Heart right ventricle (tissue), 16 donors: ENCODE results near the gene MUC2. TPM values are rescaled to one million over a fixed set of nuclear protein-coding genes. Genes with fewer than 3 reads are reported as not detected.
"Not testable (repeated sequence)": the region's sequence is repeated elsewhere in the genome, so short reads cannot be mapped to it uniquely, and the experiment has no call there.

ENCODE experiments used
- ATAC-seq, 8 donors: fragments of 200-7000 bp; cut with Tn5 transposase; one replicate each; pipeline ENCODE4 v1.9.1; 2020; ENCODE audit warnings: mild to moderate bottlenecking in 8 of 8, moderate library complexity in 8 of 8, moderate number of reproducible peaks in 1 of 8
- DNase-seq, 2 donors: peaks; one replicate each; pipeline ENCODE4 v3.0.0-alpha.2; 2020
- H3K27ac ChIP-seq, 10 donors: fragments of 200-600 bp; sonication (generic) in 2 of 10; one replicate each; pipeline versions ENCODE4 v1.5.0 to v1.8.0; 2020 to 2022; ENCODE audit warnings: mild to moderate bottlenecking in 3 of 10
- H3K27me3 ChIP-seq, 7 donors: fragments of 200-600 bp; one replicate each; pipeline ENCODE4 v1.8.0; 2021 to 2022; ENCODE audit warnings: mild to moderate bottlenecking in 2 of 7
- H3K36me3 ChIP-seq, 9 donors: fragments of 200-600 bp; sonication (generic) in 1 of 9; one replicate each; pipeline versions ENCODE4 v1.5.0 to v1.8.0; 2020 to 2022; ENCODE audit warnings: mild to moderate bottlenecking in 2 of 9
- H3K4me1 ChIP-seq, 9 donors: fragments of 200-600 bp; sonication (generic) in 1 of 9; one replicate each; pipeline versions ENCODE4 v1.5.0 to v1.8.0; 2020 to 2022; ENCODE audit warnings: mild to moderate bottlenecking in 4 of 9
- H3K4me3 ChIP-seq, 10 donors: fragments of 200-600 bp; sonication (generic) in 2 of 10; one replicate each; pipeline versions ENCODE4 v1.5.0 to v1.8.0; 2020 to 2022; ENCODE audit warnings: mild to moderate bottlenecking in 7 of 10, moderate library complexity in 2 of 10
- H3K9me3 ChIP-seq, 11 donors: fragments of 200-600 bp in 10 of 11; sonication (generic) in 2 of 11; one replicate each; pipeline versions ENCODE4 v1.5.0 to v1.8.0; 2013 to 2022; ENCODE audit warnings: mild to moderate bottlenecking in 2 of 11, control low read depth in 1 of 11, moderate library complexity in 1 of 11
- WGBS, 2 donors: extraction: QIAGEN DNeasy Blood & Tissue Kit; methylation state at CpG; one replicate each; pipeline ENCODE4 v1.1.7; 2013; ENCODE audit warnings: inconsistent platforms in 1 of 2; 5-methylcytosine and 5-hydroxymethylcytosine counted together
- intact Hi-C, 10 donors: fragments of 100-400 bp; cut with DNase I; formaldehyde crosslinking; loops; one replicate each; pipeline versions ENCODE4 v1.11.1 to v1.14.2; 2022
- polyA plus RNA-seq, 2 donors: library from polyadenylated mRNA; stranded (reverse); fragments of 200-250 nt; gene quantifications; one replicate each; pipeline ENCODE4 v1.2.3, GENCODE V29; 2013
- total RNA-seq, 10 donors: library from RNA; stranded (reverse); fragmentation: NEBNext Ultra II Directional in 3 of 10; extraction: Animal tissue kit (Norgen Biotek cat#: 25700) in 3 of 10; gene quantifications; one replicate each; pipeline versions ENCODE4 v1.2.1 to v1.2.4, GENCODE V29; 2021 to 2023
- TF ChIP-seq, protein P1 (sequence below), 9 donors: fragments of 200-600 bp; sonication (generic) in 2 of 9; IDR thresholded peaks; one replicate each; pipeline versions ENCODE4 v1.5.0 to v1.8.0; 2021 to 2022; ENCODE audit warnings: antibody characterized with exemption in 9 of 9, mild to moderate bottlenecking in 5 of 9, moderate library complexity in 1 of 9
- donor health status: Arrhythmogenic right ventricular cardiomyopathy.
- donor health status: ischemic (EF 13 %, LVEDD 7.1; RV severe dilation, severe dysfunction).
- donor health status: healthy with polysubstance abuse.
- donor health status: DM: no; HTN: yes; CAD: no.
- donor health status: DM: no; HTN: no; CAD: no.
- donor health status: ischemic (EF 25% LVEDD 6.9; RV normal size, moderate dysfunction).
- donor health status: ischemic (EF 25% LVEDD 5.7; RV mildly dilated, moderate dysfunction).
- donor health status: healthy.
- donor health status: DM: yes; HTN: yes; CAD: no.
- donor health status: Ischemic cardiomyopathy.
- donor health status: ischemic (EF 35%, LVEDD 5.7; RV mildly dilated, moderate dysfunction).
- donor health status: nonischemic (EF 11% LVEDD 7.7; RV severe dilation, severe dysfunction).
- donor health status: DM: yes; HTN: yes; CAD: no.
- donor health status: PGD.
- donor health status: ischemic (EF 29% LVEDD 5.4; RV normal size, mild dysfunction).
- donor health status: nonischemic (EF 23%, LVEDD 6.1; RV moderate dilation, normal function).

MUC2 gene
- total and polyA plus RNA-seq, 12 donors: 0.03 TPM; not detected in 11

DNA sequence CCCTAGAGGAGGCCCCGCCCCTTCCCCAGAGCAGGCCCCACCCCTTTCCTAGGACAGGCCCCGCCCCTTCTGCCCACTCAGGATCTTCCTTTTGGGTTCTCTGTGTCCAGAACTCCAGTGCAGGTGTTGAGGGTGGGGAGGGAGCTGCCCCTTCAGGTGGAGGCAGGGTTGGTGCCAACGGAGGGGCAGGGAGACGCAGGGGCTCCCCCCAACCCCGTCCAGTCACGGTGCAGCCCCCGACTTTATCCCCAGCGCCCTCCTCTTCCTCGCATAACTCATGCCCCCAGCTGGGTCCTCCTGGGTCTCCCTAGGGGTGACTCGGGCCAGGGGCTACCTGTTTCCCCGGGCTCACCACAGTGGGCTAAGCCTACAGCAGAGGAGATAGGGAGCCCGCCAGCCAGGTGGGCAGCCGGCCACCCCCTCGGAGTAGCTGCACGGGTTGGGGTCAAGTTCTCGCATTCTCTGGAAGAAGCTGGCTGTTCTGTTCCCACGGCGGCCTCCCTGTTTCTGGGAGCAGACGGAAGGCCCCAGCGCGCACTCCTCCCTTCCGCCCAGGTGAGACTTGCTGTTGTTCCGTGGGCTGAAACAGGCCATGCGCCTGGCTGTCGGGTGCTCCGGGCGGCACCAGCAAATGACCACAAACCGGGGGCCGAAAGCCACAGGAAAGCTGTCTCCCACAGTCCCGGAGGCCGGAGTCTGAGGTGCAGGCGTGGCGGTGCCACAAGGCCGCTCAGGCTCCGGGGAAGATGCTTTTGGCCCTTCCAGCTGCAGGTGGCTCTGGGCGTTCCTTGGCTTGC is 38.9 kb downstream of the MUC2 start:
- H3K36me3 ChIP-seq: no peaks in the 10 kb centered on the region
- no peaks in the 10 kb centered on the region for H3K4me1 ChIP-seq
- 85 to 86% methylated on average over 34 to 36 of the region's 36 CpGs for WGBS, 2 donors
- TF ChIP-seq, protein P1, sequence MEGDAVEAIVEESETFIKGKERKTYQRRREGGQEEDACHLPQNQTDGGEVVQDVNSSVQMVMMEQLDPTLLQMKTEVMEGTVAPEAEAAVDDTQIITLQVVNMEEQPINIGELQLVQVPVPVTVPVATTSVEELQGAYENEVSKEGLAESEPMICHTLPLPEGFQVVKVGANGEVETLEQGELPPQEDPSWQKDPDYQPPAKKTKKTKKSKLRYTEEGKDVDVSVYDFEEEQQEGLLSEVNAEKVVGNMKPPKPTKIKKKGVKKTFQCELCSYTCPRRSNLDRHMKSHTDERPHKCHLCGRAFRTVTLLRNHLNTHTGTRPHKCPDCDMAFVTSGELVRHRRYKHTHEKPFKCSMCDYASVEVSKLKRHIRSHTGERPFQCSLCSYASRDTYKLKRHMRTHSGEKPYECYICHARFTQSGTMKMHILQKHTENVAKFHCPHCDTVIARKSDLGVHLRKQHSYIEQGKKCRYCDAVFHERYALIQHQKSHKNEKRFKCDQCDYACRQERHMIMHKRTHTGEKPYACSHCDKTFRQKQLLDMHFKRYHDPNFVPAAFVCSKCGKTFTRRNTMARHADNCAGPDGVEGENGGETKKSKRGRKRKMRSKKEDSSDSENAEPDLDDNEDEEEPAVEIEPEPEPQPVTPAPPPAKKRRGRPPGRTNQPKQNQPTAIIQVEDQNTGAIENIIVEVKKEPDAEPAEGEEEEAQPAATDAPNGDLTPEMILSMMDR (IDR thresholded peaks at IDR 0.05): no peak
- no peak for DNase-seq
- H3K27me3 ChIP-seq: peaks cover 0 to 9% (median 0%) of the 10 kb centered on the region in 7 donors
- no peak overlapping the region for H3K27ac ChIP-seq
- intact Hi-C loops: no loop called here
- no peak overlapping the region for H3K4me3 ChIP-seq
- ATAC-seq: peak in 1 of 8 donors; percentile 12
- H3K9me3 ChIP-seq: no peaks in the 10 kb centered on the region

DNA sequence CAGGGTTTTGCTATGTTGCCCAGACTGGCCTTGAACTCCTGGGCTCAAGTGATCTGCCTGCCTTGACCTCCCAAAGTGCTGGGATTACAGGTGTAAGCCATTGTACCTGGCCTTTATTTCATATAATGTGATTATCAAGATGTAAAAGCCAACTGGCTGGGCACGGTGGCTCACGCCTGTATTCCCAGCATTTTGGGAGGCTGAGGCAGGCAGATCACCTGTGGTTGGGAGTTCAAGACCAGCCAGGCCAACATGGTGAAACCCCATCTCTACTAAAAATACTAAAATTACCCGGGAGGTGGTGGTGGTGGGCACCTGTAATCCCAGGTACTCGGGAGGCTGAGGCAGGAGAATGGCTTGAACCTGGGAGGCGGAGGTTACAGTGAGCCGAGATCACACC is 40.6 kb downstream of the MUC2 start:
- 86 to 88% methylated on average over 6 of the region's 6 CpGs for WGBS, 2 donors
- intact Hi-C loops, H3K9me3 ChIP-seq, H3K36me3 ChIP-seq, ATAC-seq, H3K27ac ChIP-seq, H3K4me1 ChIP-seq, H3K4me3 ChIP-seq, DNase-seq: not testable (repeated sequence)
- H3K27me3 ChIP-seq: peaks cover 0 to 15% (median 4%) of the 10 kb centered on the region in 7 donors

DNA sequence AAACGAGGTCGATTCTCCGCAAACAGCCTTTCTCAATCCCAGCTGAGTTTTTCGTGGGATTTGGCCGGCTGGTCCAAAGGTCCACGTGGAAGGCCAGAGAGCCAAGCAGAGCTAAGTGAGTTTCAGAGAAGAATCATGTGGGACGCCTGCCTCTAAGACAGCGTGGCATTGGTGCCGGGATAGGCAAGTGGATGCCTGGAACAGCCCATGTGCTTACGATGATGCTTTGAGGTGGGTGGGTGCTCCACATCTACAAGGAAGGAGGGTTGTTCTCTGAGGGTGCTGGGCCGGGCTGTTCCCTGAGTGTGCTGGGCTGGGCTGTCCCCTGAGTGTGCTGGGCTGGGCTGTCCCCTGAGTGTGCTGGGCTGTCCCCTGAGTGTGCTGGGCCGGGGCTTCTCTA is 41.4 kb downstream of the MUC2 start:
- TF ChIP-seq, protein P1 (IDR thresholded peaks at IDR 0.05): no peak
- DNase-seq: no peak
- no peaks in the 10 kb centered on the region for H3K9me3 ChIP-seq

DNA sequence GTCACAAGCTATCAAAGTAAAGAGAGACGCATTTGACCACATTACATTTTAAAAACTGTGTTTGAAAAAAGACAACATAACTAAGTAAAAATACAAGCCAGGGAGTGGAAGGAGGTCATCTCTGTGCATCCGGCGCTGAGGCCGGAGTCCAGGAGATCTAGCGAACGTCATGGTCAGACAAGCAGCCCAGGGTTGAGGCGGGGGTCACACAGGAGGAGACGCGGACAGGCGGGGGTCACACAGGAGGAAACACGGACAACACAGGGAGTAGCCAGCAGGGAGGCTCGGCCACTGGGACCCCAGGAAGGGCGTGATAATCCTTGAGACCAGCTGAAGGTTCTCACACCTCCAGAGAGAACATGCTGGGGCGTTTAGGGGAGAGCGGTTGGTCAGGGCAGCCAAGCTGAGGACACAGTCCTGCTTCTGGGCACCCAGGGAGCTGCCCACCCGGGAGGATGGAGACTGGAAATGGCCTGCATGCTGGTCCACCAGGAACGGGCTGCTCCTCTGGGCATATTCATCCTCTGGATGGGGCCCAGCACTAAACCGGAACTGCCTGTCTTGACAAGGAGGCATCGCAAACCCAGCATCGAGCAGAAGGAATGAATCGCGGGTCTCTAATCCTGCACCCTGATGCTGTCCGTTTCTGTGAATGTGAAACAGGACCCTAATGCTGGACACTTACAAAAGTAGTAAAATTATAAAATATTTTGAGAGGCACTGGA is 42.2 kb downstream of the MUC2 start:
- H3K27ac ChIP-seq: no peak overlapping the region

More for the DNA sequence above, 41.4 kb downstream of the MUC2 start:
- H3K4me1 ChIP-seq: no peaks in the 10 kb centered on the region
- 89% methylated on average over 12 of the region's 12 CpGs for WGBS, 2 donors
- intact Hi-C loops: no loop called here
- no peak overlapping the region for H3K4me3 ChIP-seq
- ATAC-seq: no peak
- H3K27ac ChIP-seq: no peak overlapping the region
- H3K36me3 ChIP-seq: no peaks in the 10 kb centered on the region
- H3K27me3 ChIP-seq: peaks cover 0 to 17% (median 7%) of the 10 kb centered on the region in 7 donors

More for the DNA sequence above, 42.2 kb downstream of the MUC2 start:
- TF ChIP-seq, protein P1 (IDR thresholded peaks at IDR 0.05): no peak
- DNase-seq (no peak), ATAC-seq (no peak)
- Histone ChIP-seq H3K27me3 (peaks cover 0 to 24% (median 11%) of the 10 kb centered on the region in 7 donors), H3K36me3 (no peaks in the 10 kb centered on the region), H3K4me1 (no peaks in the 10 kb centered on the region), H3K4me3 (no peak overlapping the region), H3K9me3 (no peaks in the 10 kb centered on the region)
- WGBS, 2 donors: 61 to 66% methylated on average over 23 of the region's 23 CpGs
- intact Hi-C loops: no loop called here
